CD14-positive monocyte (primary cell): ENCODE data around the gene TMTC2. TPM values are rescaled to one million over a fixed set of nuclear protein-coding genes. Genes with fewer than 3 reads are reported as not detected.

Source experiments
- DNase-seq, 3 donors: peaks; one replicate each; pipeline ENCODE4 v3.0.0-alpha.2; 2011 to 2022
- H2AFZ ChIP-seq: 2 replicates; pipeline ENCODE4 v1.6.0; 2012; ENCODE audit warnings: mild to moderate bottlenecking, low read depth, low read length, inconsistent platforms; ENCODE audit not compliant: insufficient read depth, poor library complexity, severe bottlenecking
- H3K27ac ChIP-seq, 2 donors: 1 replicate in 1 of 2; 2 replicates in 1 of 2; pipeline ENCODE4 v1.5.1; 2012 to 2013; ENCODE audit warnings: low read length in 2 of 2, control low read depth in 1 of 2, inconsistent platforms in 1 of 2, low read depth in 1 of 2, mild to moderate bottlenecking in 1 of 2
- H3K27me3 ChIP-seq, 2 donors: one replicate each; pipeline versions ENCODE4 v1.6.0 to v1.6.1; 2011 to 2013; ENCODE audit warnings: low read length in 2 of 2; ENCODE audit not compliant: control insufficient read depth in 2 of 2, insufficient read depth in 2 of 2
- H3K36me3 ChIP-seq, 2 donors: replicated peaks in 1 of 2; 1 replicate in 1 of 2; 2 replicates in 1 of 2; pipeline versions ENCODE4 v1.5.1 to v1.6.1; 2012 to 2013; ENCODE audit warnings: low read length in 2 of 2, control low read depth in 1 of 2, inconsistent platforms in 1 of 2, mild to moderate bottlenecking in 1 of 2; ENCODE audit not compliant: insufficient read depth in 2 of 2, control insufficient read depth in 1 of 2
- H3K4me1 ChIP-seq, 2 donors: 1 replicate in 1 of 2; 2 replicates in 1 of 2; pipeline versions ENCODE4 v1.5.1 to v1.6.1; 2012 to 2013; ENCODE audit warnings: low read length in 2 of 2, control low read depth in 1 of 2, inconsistent platforms in 1 of 2, mild to moderate bottlenecking in 1 of 2, moderate library complexity in 1 of 2; ENCODE audit not compliant: insufficient read depth in 2 of 2, control insufficient read depth in 1 of 2
- H3K4me2 ChIP-seq: replicated peaks from 2 replicates; pipeline ENCODE3; 2012; ENCODE audit warnings: low read length, moderate library complexity, mild to moderate bottlenecking; ENCODE audit not compliant: poor library complexity, severe bottlenecking; ENCODE audit errors: extremely low read depth
- H3K4me3 ChIP-seq, 3 experiments: fragments of 200-600 bp in 1 of 3; sonication (generic) in 1 of 3; replicated peaks in 1 of 3; 1 replicate in 2 of 3; 2 replicates in 1 of 3; pipeline ENCODE4 v1.5.1; 2011 to 2013; ENCODE audit warnings: low read length in 3 of 3, mild to moderate bottlenecking in 3 of 3, control low read depth in 2 of 3, low read depth in 2 of 3, inconsistent platforms in 1 of 3, moderate library complexity in 1 of 3
- H3K79me2 ChIP-seq: 2 replicates; pipeline ENCODE4 v1.6.0; 2012; ENCODE audit warnings: mild to moderate bottlenecking, control low read depth, inconsistent platforms, low read length, moderate library complexity; ENCODE audit not compliant: insufficient read depth
- H3K9ac ChIP-seq: 2 replicates; pipeline ENCODE4 v1.6.0; 2017; ENCODE audit warnings: low read length, mild to moderate bottlenecking; ENCODE audit not compliant: insufficient read depth, poor library complexity, severe bottlenecking
- H3K9me3 ChIP-seq, 2 donors: replicated peaks in 1 of 2; 1 replicate in 1 of 2; 2 replicates in 1 of 2; pipeline versions ENCODE4 v1.5.1 to v1.6.1; 2012 to 2013; ENCODE audit warnings: low read length in 2 of 2, control low read depth in 1 of 2; ENCODE audit not compliant: control insufficient read depth in 1 of 2, insufficient read depth in 1 of 2
- H4K20me1 ChIP-seq: 2 replicates; pipeline ENCODE4 v1.6.0; 2012; ENCODE audit warnings: mild to moderate bottlenecking, low read length, control low read depth, moderate library complexity; ENCODE audit not compliant: insufficient read depth
- H3K27ac Mint-ChIP-seq, 7 donors: one replicate each; pipeline ENCODE4 v1.8.0; 2020; ENCODE audit warnings: mild to moderate bottlenecking in 7 of 7, mixed read lengths in 7 of 7, moderate library complexity in 6 of 7, inconsistent platforms in 2 of 7
- H3K27me3 Mint-ChIP-seq, 3 donors: one replicate each; pipeline ENCODE4 v1.8.0; 2021 to 2022; ENCODE audit warnings: low read depth in 3 of 3, mild to moderate bottlenecking in 3 of 3, mixed read lengths in 3 of 3, moderate library complexity in 3 of 3, inconsistent platforms in 1 of 3
- H3K36me3 Mint-ChIP-seq, 2 donors: one replicate each; pipeline ENCODE4 v1.8.0; 2020; ENCODE audit warnings: mixed read lengths in 2 of 2, inconsistent platforms in 1 of 2, mild to moderate bottlenecking in 1 of 2
- H3K4me1 Mint-ChIP-seq: one replicate; pipeline ENCODE4 v1.8.0; 2020; ENCODE audit warnings: mild to moderate bottlenecking, mixed read lengths
- H3K4me3 Mint-ChIP-seq, 2 donors: one replicate each; pipeline ENCODE4 v1.8.0; 2020; ENCODE audit warnings: mild to moderate bottlenecking in 2 of 2, mixed read lengths in 2 of 2, moderate library complexity in 1 of 2
- H3K9me3 Mint-ChIP-seq, 7 donors: one replicate each; pipeline ENCODE4 v1.8.0; 2020 to 2022; ENCODE audit warnings: mixed read lengths in 7 of 7, mild to moderate bottlenecking in 6 of 7, moderate library complexity in 6 of 7, inconsistent platforms in 2 of 7
- WGBS: methylation state at CpG from one replicate; pipeline ENCODE4 v1.1.5; 2013; ENCODE audit warnings: missing lambda C conversion rate; ENCODE audit not compliant: insufficient coverage; 5-methylcytosine and 5-hydroxymethylcytosine counted together
- intact Hi-C, 2 donors: fragments of 100-400 bp; cut with micrococcal nuclease; formaldehyde crosslinking; loops; one replicate each; pipeline versions ENCODE4 v1.15.0 to v1.15.1; 2023
- polyA plus RNA-seq, 3 donors: library from polyadenylated mRNA; depleted of rRNA in 1 of 3; unstranded in 2 of 3; stranded (reverse) in 1 of 3; fragments of 300-500 nt in 2 of 3; fragments of >200 nt in 1 of 3; fragmentation: Illumina TruSeq in 2 of 3; gene quantifications; 1 replicate in 2 of 3; 2 replicates in 1 of 3; pipeline ENCODE4 v1.2.3, GENCODE V29; 2012 to 2021
- TF ChIP-seq, protein P1 (sequence below): fragments of 200-600 bp; IDR thresholded peaks from one replicate; pipeline ENCODE4 v1.8.0; 2022; ENCODE audit warnings: antibody characterized with exemption, mild to moderate bottlenecking

TMTC2 gene
- polyA plus RNA-seq, 3 donors = 2.5 to 15.7 (median 3.3) TPM

GRCh38 chr12:83168751-83169150 lies 482.0 kb downstream of the TMTC2 start:
- no peak overlapping the region for H3K27ac Mint-ChIP-seq
- no peak overlapping the region for H3K27ac ChIP-seq
- H3K36me3 ChIP-seq = no peaks in the 10 kb centered on the region
- H3K9ac ChIP-seq = no peak overlapping the region
- H3K27me3 Mint-ChIP-seq = peaks cover 0 to 3% (median 3%) of the 10 kb centered on the region in 3 donors
- H3K9me3 Mint-ChIP-seq = peaks cover 0 to 6% (median 0%) of the 10 kb centered on the region in 7 donors
- no peaks in the 10 kb centered on the region for H3K4me1 Mint-ChIP-seq
- no peak overlapping the region for H2AFZ ChIP-seq
- H4K20me1 ChIP-seq = no peaks in the 10 kb centered on the region
- no peak for DNase-seq
- no peak overlapping the region for H3K4me2 ChIP-seq
- H3K4me3 Mint-ChIP-seq = no peak overlapping the region
- WGBS = 83% methylated on average over 1 of the region's 1 CpG
- TF ChIP-seq, protein P1, sequence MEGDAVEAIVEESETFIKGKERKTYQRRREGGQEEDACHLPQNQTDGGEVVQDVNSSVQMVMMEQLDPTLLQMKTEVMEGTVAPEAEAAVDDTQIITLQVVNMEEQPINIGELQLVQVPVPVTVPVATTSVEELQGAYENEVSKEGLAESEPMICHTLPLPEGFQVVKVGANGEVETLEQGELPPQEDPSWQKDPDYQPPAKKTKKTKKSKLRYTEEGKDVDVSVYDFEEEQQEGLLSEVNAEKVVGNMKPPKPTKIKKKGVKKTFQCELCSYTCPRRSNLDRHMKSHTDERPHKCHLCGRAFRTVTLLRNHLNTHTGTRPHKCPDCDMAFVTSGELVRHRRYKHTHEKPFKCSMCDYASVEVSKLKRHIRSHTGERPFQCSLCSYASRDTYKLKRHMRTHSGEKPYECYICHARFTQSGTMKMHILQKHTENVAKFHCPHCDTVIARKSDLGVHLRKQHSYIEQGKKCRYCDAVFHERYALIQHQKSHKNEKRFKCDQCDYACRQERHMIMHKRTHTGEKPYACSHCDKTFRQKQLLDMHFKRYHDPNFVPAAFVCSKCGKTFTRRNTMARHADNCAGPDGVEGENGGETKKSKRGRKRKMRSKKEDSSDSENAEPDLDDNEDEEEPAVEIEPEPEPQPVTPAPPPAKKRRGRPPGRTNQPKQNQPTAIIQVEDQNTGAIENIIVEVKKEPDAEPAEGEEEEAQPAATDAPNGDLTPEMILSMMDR = no peak
- H3K9me3 ChIP-seq = no peaks in the 10 kb centered on the region
- no peak overlapping the region for H3K4me3 ChIP-seq
- no peaks in the 10 kb centered on the region for H3K27me3 ChIP-seq
- H3K36me3 Mint-ChIP-seq = no peaks in the 10 kb centered on the region
- no peaks in the 10 kb centered on the region for H3K4me1 ChIP-seq
- H3K79me2 ChIP-seq = no peaks in the 10 kb centered on the region
- intact Hi-C loops = no loop called here

- Histone ChIP-seq H3K9ac (no peak overlapping the region), H3K27ac (no peak overlapping the region), H3K4me3 (no peak overlapping the region), H3K4me2 (no peak overlapping the region), H3K79me2 (no peaks in the 10 kb centered on the region), H3K4me1 (no peaks in the 10 kb centered on the region), H3K36me3 (no peaks in the 10 kb centered on the region), H3K9me3 (no peaks in the 10 kb centered on the region), H2AFZ (no peak overlapping the region), H3K27me3 (no peaks in the 10 kb centered on the region), H4K20me1 (no peaks in the 10 kb centered on the region)
- H3K27ac Mint-ChIP-seq = no peak overlapping the region
- H3K9me3 Mint-ChIP-seq = peaks cover 0 to 8% (median 0%) of the 10 kb centered on the region in 7 donors
- TF ChIP-seq, protein P1 = no peak
- H3K36me3 Mint-ChIP-seq = no peaks in the 10 kb centered on the region
- intact Hi-C loops = no loop called here
- H3K27me3 Mint-ChIP-seq = peaks cover 0 to 3% (median 1%) of the 10 kb centered on the region in 3 donors
- no CpG with 5 or more reads among the region's 2 CpGs for WGBS
- no peaks in the 10 kb centered on the region for H3K4me1 Mint-ChIP-seq
- DNase-seq = no peak
- no peak overlapping the region for H3K4me3 Mint-ChIP-seq
These were observed 485.7 kb downstream of the TMTC2 start for GRCh38 chr12:83172441-83172840.
